SK-N-SH (cell line): ENCODE data around the gene E2F3. TPM values are rescaled to one million over a fixed set of nuclear protein-coding genes. Genes with fewer than 3 reads are reported as not detected.

ENCODE experiments used
- CTCF ChIA-PET: fragments of 300-600, 350-600 bp; formaldehyde crosslinking; extraction: SDS; loops from one replicate; lab custom pipeline; 2021; lab: Yijun Ruan, JAX
- POLR2A ChIA-PET: fragments of 350-600 bp; sonication (Branson Sonifier 250); formaldehyde crosslinking; extraction: SDS; loops from one replicate; lab custom pipeline; 2020; ENCODE audit warnings: antibody characterized with exemption, inconsistent platforms; lab: Yijun Ruan, JAX
- DNase-seq: peaks from one replicate; pipeline ENCODE4 v3.0.0; 2012
- H2AFZ ChIP-seq: fragments of 200-600 bp; sonication (generic); 2 replicates; pipeline ENCODE4 v1.8.1; 2016; ENCODE audit warnings: antibody characterized with exemption, mild to moderate bottlenecking, low read depth
- H3F3A ChIP-seq: fragments of 200-600 bp; sonication (generic); replicated peaks from 2 replicates; pipeline ENCODE3; 2016; ENCODE audit warnings: antibody characterized with exemption, mild to moderate bottlenecking; ENCODE audit not compliant: insufficient read depth
- H3K27ac ChIP-seq, 2 experiments: fragments of 200-500 bp in 1 of 2; fragments of 200-600 bp in 1 of 2; sonication (Bioruptor generic) in 1 of 2; sonication (generic), shearing (Covaris generic) in 1 of 2; 2 replicates each; pipeline versions ENCODE4 v1.5.1 to v1.6.1; 2014 to 2016; ENCODE audit warnings: low read depth in 2 of 2, inconsistent platforms in 1 of 2, low read length in 1 of 2, mild to moderate bottlenecking in 1 of 2, mixed read lengths in 1 of 2
- H3K27me3 ChIP-seq: fragments of 200-600 bp; sonication (generic), shearing (Covaris generic); 2 replicates; pipeline ENCODE4 v1.6.1; 2016; ENCODE audit warnings: mixed run types; ENCODE audit not compliant: insufficient read depth
- H3K36me3 ChIP-seq, 2 experiments: fragments of 200-500 bp in 1 of 2; fragments of 200-600 bp in 1 of 2; sonication (Bioruptor generic) in 1 of 2; sonication (generic) in 1 of 2; replicated peaks in 1 of 2; 2 replicates each; pipeline versions ENCODE3 to v1.5.1; 2014 to 2016; ENCODE audit warnings: low read length in 1 of 2, mild to moderate bottlenecking in 1 of 2; ENCODE audit not compliant: insufficient read depth in 2 of 2, control insufficient read depth in 1 of 2
- H3K4me1 ChIP-seq, 2 experiments: fragments of 200-500 bp in 1 of 2; fragments of 200-600 bp in 1 of 2; sonication (Bioruptor generic) in 1 of 2; sonication (generic), shearing (Covaris generic) in 1 of 2; 2 replicates each; pipeline versions ENCODE4 v1.5.1 to v1.6.1; 2014 to 2016; ENCODE audit warnings: low read depth in 1 of 2, low read length in 1 of 2, mixed run types in 1 of 2; ENCODE audit not compliant: insufficient read depth in 2 of 2, control insufficient read depth in 1 of 2
- H3K4me2 ChIP-seq: fragments of 200-600 bp; sonication (generic), shearing (Covaris generic); 2 replicates; pipeline ENCODE4 v1.6.1; 2017; ENCODE audit warnings: mixed run types
- H3K4me3 ChIP-seq, 2 experiments: fragments of 200-500 bp in 1 of 2; fragments of 200-600 bp in 1 of 2; sonication (Bioruptor generic) in 1 of 2; sonication (generic), shearing (Covaris generic) in 1 of 2; 2 replicates each; pipeline versions ENCODE4 v1.5.1 to v1.8.1; 2014 to 2016; ENCODE audit warnings: low read depth in 2 of 2, inconsistent platforms in 1 of 2, low read length in 1 of 2, mild to moderate bottlenecking in 1 of 2, mixed read lengths in 1 of 2, moderate library complexity in 1 of 2
- H3K79me2 ChIP-seq: fragments of 200-600 bp; sonication (generic); 2 replicates; pipeline ENCODE4 v1.8.1; 2017; ENCODE audit warnings: mild to moderate bottlenecking; ENCODE audit not compliant: insufficient read depth
- H3K9ac ChIP-seq: fragments of 200-600 bp; sonication (generic); 2 replicates; pipeline ENCODE4 v1.6.1; 2017; ENCODE audit warnings: mixed run types
- H3K9me2 ChIP-seq: fragments of 200-600 bp; sonication (generic); 2 replicates; pipeline ENCODE4 v1.6.1; 2017; ENCODE audit warnings: mixed run types
- H3K9me3 ChIP-seq: fragments of 200-600 bp; sonication (generic); 2 replicates; pipeline ENCODE4 v1.6.1; 2017; ENCODE audit warnings: mixed run types, mild to moderate bottlenecking, moderate library complexity
- H4K20me1 ChIP-seq: fragments of 200-600 bp; sonication (generic); 2 replicates; pipeline ENCODE4 v1.6.1; 2017; ENCODE audit warnings: mild to moderate bottlenecking, mixed run types; ENCODE audit not compliant: insufficient read depth
- EP300 ChIP-seq, 2 experiments: IDR thresholded peaks; 2 replicates each; pipeline versions ENCODE4 v1.4.0 to v1.6.1; 2012; ENCODE audit warnings: borderline replicate concordance in 1 of 2, low read depth in 1 of 2, low read length in 1 of 2
- FOSL2 ChIP-seq: IDR thresholded peaks from 2 replicates; pipeline ENCODE4 v1.4.0; 2012; ENCODE audit warnings: low read depth, mild to moderate bottlenecking, moderate library complexity, borderline replicate concordance
- FOXJ3 ChIP-seq: sonication (generic); formaldehyde crosslinking; IDR thresholded peaks from 2 replicates; pipeline ENCODE4 v1.5.1; 2020; ENCODE audit warnings: mild to moderate bottlenecking, missing genetic modification reagents
- MEF2A ChIP-seq: IDR thresholded peaks from 2 replicates; pipeline ENCODE4 v1.4.0; 2012; ENCODE audit warnings: low read depth, borderline replicate concordance
- NRF1 ChIP-seq: IDR thresholded peaks from 2 replicates; pipeline ENCODE4 v1.6.1; 2012; ENCODE audit warnings: low read depth, mild to moderate bottlenecking, low read length
- POLR2AphosphoS5 ChIP-seq: IDR thresholded peaks from 2 replicates; pipeline ENCODE4 v1.6.1; 2012; ENCODE audit warnings: low read depth, low read length
- RFX5 ChIP-seq: IDR thresholded peaks from 2 replicates; pipeline ENCODE4 v1.6.1; 2012; ENCODE audit warnings: mild to moderate bottlenecking, improper control_type of control experiment, low read length
- RXRA ChIP-seq: IDR thresholded peaks from 2 replicates; pipeline ENCODE4 v1.4.0; 2012; ENCODE audit warnings: low read depth, mild to moderate bottlenecking, borderline replicate concordance
- SIN3A ChIP-seq: IDR thresholded peaks from 2 replicates; pipeline ENCODE4 v1.6.1; 2012; ENCODE audit warnings: low read depth, mild to moderate bottlenecking, low read length, moderate library complexity, borderline replicate concordance
- SMC3 ChIP-seq: IDR thresholded peaks from 2 replicates; pipeline ENCODE4 v1.6.1; 2012; ENCODE audit warnings: low read depth, low read length, improper control_type of control experiment
- TAF1 ChIP-seq: IDR thresholded peaks from 2 replicates; pipeline ENCODE4 v1.6.1; 2012; ENCODE audit warnings: low read depth, mild to moderate bottlenecking, low read length, moderate library complexity, borderline replicate concordance
- TCF12 ChIP-seq: IDR thresholded peaks from 2 replicates; pipeline ENCODE4 v1.4.0; 2012
- TEAD4 ChIP-seq: IDR thresholded peaks from 2 replicates; pipeline ENCODE4 v1.4.0; 2012; ENCODE audit warnings: mild to moderate bottlenecking, borderline replicate concordance; ENCODE audit not compliant: insufficient read depth
- USF1 ChIP-seq: IDR thresholded peaks from 2 replicates; pipeline ENCODE4 v1.4.0; 2012; ENCODE audit warnings: low read depth, borderline replicate concordance
- USF2 ChIP-seq: fragments of 150-350 bp; IDR thresholded peaks from 2 replicates; pipeline ENCODE4 v1.6.1; 2017; ENCODE audit warnings: antibody characterized with exemption, low read length, low read depth, borderline replicate concordance
- YY1 ChIP-seq: IDR thresholded peaks from 2 replicates; pipeline ENCODE4 v1.4.0; 2012; ENCODE audit warnings: low read depth, mild to moderate bottlenecking
- ZBTB33 ChIP-seq: IDR thresholded peaks from 2 replicates; pipeline ENCODE4 v1.4.0; 2012; ENCODE audit warnings: low read depth, borderline replicate concordance
- WGBS: methylation state at CpG from one replicate; pipeline ENCODE4 v1.1.6; 2017; ENCODE audit warnings: low lambda C conversion rate; 5-methylcytosine and 5-hydroxymethylcytosine counted together
- polyA plus RNA-seq, 3 experiments: library from polyadenylated mRNA; depleted of rRNA; stranded (reverse); fragments of >200 nt; gene quantifications; 2 replicates each; pipeline ENCODE4 v1.2.3, GENCODE V29; 2012
- TF ChIP-seq, protein P1 (sequence below): IDR thresholded peaks from 2 replicates; pipeline ENCODE4; 2012

The E2F3 gene
- polyA plus RNA-seq, 1 of the 3 experiments (the other 2 are of a cell fraction), result 12.7 TPM

DNA sequence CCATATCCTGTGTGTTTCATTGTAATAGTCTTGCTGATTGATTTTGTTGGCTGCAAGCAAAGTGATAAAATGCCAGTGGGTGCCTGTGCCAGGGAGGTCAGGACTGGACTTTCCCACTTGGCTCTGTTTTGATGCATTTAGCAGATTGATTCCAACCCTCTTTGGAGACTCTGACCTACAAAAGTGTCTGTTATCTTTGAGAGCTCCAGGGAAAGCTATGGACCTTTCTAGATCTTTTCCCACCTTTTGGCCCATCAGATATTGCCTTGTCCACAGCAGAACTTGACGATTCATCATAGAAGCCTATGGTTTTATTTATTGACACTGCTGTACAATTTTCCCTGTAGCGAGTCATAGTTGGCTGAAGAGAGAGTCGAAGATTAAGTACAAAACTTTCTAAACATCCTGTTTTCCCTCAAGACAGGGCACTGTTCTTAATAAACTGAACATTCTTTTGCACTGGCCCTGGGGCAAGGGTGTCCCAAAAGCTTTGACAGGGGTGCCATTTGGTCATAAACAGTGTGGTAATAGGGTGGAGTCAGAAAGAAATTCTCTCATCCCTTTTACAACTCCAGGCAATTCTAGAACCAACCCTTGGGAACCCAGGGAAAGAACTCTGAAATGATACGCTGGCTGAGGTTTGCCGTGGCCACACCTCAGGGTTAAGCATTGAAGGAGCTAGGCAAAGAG is 53.7 kb downstream of the E2F3 start:
- TF ChIP-seq RXRA (no peak), TCF12 (no peak), YY1 (no peak), FOSL2 (no peak), NRF1 (no peak), SMC3 (no peak), TAF1 (no peak), ZBTB33 (no peak), POLR2AphosphoS5 (no peak), USF2 (no peak), TEAD4 (no peak), RFX5 (no peak), USF1 (no peak), FOXJ3 (CRISPR knock-in tag) (no peak), MEF2A (no peak), EP300 (IDR thresholded peaks at IDR 0.05; ENCODE audit: borderline replicate concordance in 1 of 2, low read depth in 1 of 2, low read length in 1 of 2) (no peak), SIN3A (no peak)
- TF ChIP-seq, protein P1, sequence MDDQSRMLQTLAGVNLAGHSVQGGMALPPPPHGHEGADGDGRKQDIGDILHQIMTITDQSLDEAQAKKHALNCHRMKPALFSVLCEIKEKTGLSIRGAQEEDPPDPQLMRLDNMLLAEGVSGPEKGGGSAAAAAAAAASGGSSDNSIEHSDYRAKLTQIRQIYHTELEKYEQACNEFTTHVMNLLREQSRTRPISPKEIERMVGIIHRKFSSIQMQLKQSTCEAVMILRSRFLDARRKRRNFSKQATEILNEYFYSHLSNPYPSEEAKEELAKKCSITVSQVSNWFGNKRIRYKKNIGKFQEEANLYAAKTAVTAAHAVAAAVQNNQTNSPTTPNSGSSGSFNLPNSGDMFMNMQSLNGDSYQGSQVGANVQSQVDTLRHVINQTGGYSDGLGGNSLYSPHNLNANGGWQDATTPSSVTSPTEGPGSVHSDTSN, result no peak
- TF ChIP-seq, all 33 proteins: peak for 0
- Histone ChIP-seq H3K4me3 (no peak overlapping the region), H3K36me3 (peaks cover 8 to 23% of the 10 kb centered on the region in 2 experiments), H4K20me1 (peaks cover 60% of the 10 kb centered on the region), H3K9ac (no peak overlapping the region), H3K9me3 (no peaks in the 10 kb centered on the region), H3K9me2 (no peaks in the 10 kb centered on the region), H2AFZ (no peak overlapping the region), H3K27ac (no peak overlapping the region; a peak in 1 of 4 replicates), H3K4me1 (peaks cover 2 to 4% of the 10 kb centered on the region in 2 experiments; a peak in 2 of 4 replicates), H3K79me2 (peaks cover 98% of the 10 kb centered on the region), H3K4me2 (no peak overlapping the region), H3F3A (no peaks in the 10 kb centered on the region), H3K27me3 (no peaks in the 10 kb centered on the region)
- 83% methylated on average over 5 of the region's 5 CpGs for WGBS
- ChIA-PET POLR2A (no interaction called here), CTCF (interaction anchor here (1.4 kb wide), 1 partner anchor 10 kb away, joined by 3 read pairs; no protein-coding TSS in a partner anchor)
- DNase-seq, result no peak
